Embryonic facial prominence (tissue), 1 donor: Measurements from ENCODE around the gene TCP11.

ENCODE experiments used
- DNase-seq: peaks from one replicate; pipeline ENCODE4 v3.0.0-alpha.2; 2016; ENCODE audit errors: extremely low spot score

TCP11 gene

GRCh38 chr6:35141007-35141655, at the start of gene TCP11:
Gene TCP11, minus strand, starts transcription at chr6:35141339. Its CDS starts 469 bp downstream, at chr6:35140870.
- DNase-seq = no peak

- DNase-seq = no peak
These were observed 49.2 kb upstream of the TCP11 start for GRCh38 chr6:35190306-35190705.

GRCh38 chr6:35188886-35189285, 47.7 kb upstream of the TCP11 start:
- no peak for DNase-seq

- DNase-seq = no peak
These were observed 45.4 kb upstream of the TCP11 start for GRCh38 chr6:35186571-35186970.

- DNase-seq = no peak
These were observed 44.8 kb upstream of the TCP11 start for GRCh38 chr6:35185971-35186370.

GRCh38 chr6:35185302-35185681, 44.2 kb upstream of the TCP11 start:
- DNase-seq = no peak

- no peak for DNase-seq
These were observed 43.6 kb upstream of the TCP11 start for GRCh38 chr6:35184580-35185301.

GRCh38 chr6:35183935-35184334, 42.8 kb upstream of the TCP11 start:
- no peak for DNase-seq

- DNase-seq = no peak
These were observed 42.1 kb upstream of the TCP11 start for GRCh38 chr6:35183281-35183680.

- DNase-seq = no peak
These were observed 40.9 kb upstream of the TCP11 start for GRCh38 chr6:35181933-35182612.

GRCh38 chr6:35181308-35181932, 40.3 kb upstream of the TCP11 start:
- DNase-seq = no peak

GRCh38 chr6:35179901-35180535, 38.9 kb upstream of the TCP11 start:
- no peak for DNase-seq

- no peak for DNase-seq
These were observed 38.0 kb upstream of the TCP11 start for GRCh38 chr6:35178932-35179832.

- DNase-seq = no peak
These were observed 36.9 kb upstream of the TCP11 start for GRCh38 chr6:35178012-35178411.

GRCh38 chr6:35177596-35177995, 36.5 kb upstream of the TCP11 start:
- DNase-seq = no peak

- DNase-seq = no peak
These were observed 36.0 kb upstream of the TCP11 start for GRCh38 chr6:35177157-35177556.

GRCh38 chr6:35176301-35177024, 35.3 kb upstream of the TCP11 start:
- no peak for DNase-seq

- DNase-seq = no peak
These were observed 33.4 kb upstream of the TCP11 start for GRCh38 chr6:35174501-35174900.

GRCh38 chr6:35174088-35174434, 32.9 kb upstream of the TCP11 start:
- DNase-seq = no peak

GRCh38 chr6:35173427-35174087, 32.4 kb upstream of the TCP11 start:
- DNase-seq = no peak
